K562 (cell line): ENCODE data around the gene ICAM1. TPM values are rescaled to one million over a fixed set of nuclear protein-coding genes. Genes with fewer than 3 reads are reported as not detected.
A peak's percentile ranks its signal among the peaks of the same experiment; 100 is the strongest.

ENCODE experiments used
- ATAC-seq: fragments of 200-7000 bp; cut with Tn5 transposase; 3 replicates; pipeline ENCODE4 v1.9.1; 2020; ENCODE audit warnings: moderate library complexity
- BruUV-seq: library from RNA; stranded (reverse); fragments of 400-500 nt; replicated peaks from 2 replicates; lab custom pipeline; 2021; lab: Mats Ljungman, UMichigan
- CTCF ChIA-PET: fragments of 300-600 bp; formaldehyde crosslinking; extraction: SDS; loops from one replicate; lab custom pipeline; 2021; ENCODE audit warnings: low intra/inter-chr PET ratio; lab: Yijun Ruan, JAX
- POLR2A ChIA-PET: fragments of 300-600, 350-650 bp; sonication (Branson Sonifier 250); formaldehyde crosslinking; extraction: SDS; loops from one replicate; lab custom pipeline; 2021; ENCODE audit warnings: antibody characterized with exemption, inconsistent platforms; lab: Yijun Ruan, JAX
- DNase-seq, 4 experiments: peaks; one replicate each; pipeline versions ENCODE4 v3.0.0 to v3.0.0-alpha.2; 2011 to 2018; ENCODE audit warnings: low spot score in 3 of 4, mixed read lengths in 3 of 4; ENCODE audit errors: extremely low read depth in 1 of 4
- FAIRE-seq: peaks from 2 replicates; lab custom pipeline; 2011; peaks lifted over from hg19 to GRCh38; lab: Jason Lieb, UNC
- H2AFZ ChIP-seq: 2 replicates; pipeline ENCODE4 v1.6.0; 2011; ENCODE audit warnings: low read depth, low read length, control low read depth, inconsistent platforms
- H3K27ac ChIP-seq: fragments of 200-600 bp; 3 replicates; pipeline ENCODE4 v1.8.0; 2011; ENCODE audit warnings: low read depth, mild to moderate bottlenecking, control low read depth, inconsistent platforms, low read length, moderate library complexity, mixed read lengths; ENCODE audit errors: extremely low read depth
- H3K27me3 ChIP-seq, 2 experiments: fragments of 300-600 bp in 1 of 2; 2 replicates in 1 of 2; 3 replicates in 1 of 2; pipeline versions ENCODE4 v1.6.0 to v1.8.0; 2011; ENCODE audit warnings: inconsistent platforms in 2 of 2, low read length in 2 of 2, mild to moderate bottlenecking in 1 of 2, mixed read lengths in 1 of 2, moderate library complexity in 1 of 2; ENCODE audit not compliant: control insufficient read depth in 2 of 2, insufficient read depth in 2 of 2
- H3K36me3 ChIP-seq: fragments of 300-600 bp; 3 replicates; pipeline ENCODE4 v1.8.0; 2011; ENCODE audit warnings: mild to moderate bottlenecking, low read length, inconsistent platforms; ENCODE audit not compliant: control insufficient read depth, insufficient read depth
- H3K4me1 ChIP-seq, 2 experiments: fragments of 200-600 bp in 1 of 2; replicated peaks in 1 of 2; 2 replicates in 1 of 2; 3 replicates in 1 of 2; pipeline versions ENCODE4 v1.5.1 to v1.8.0; 2011; ENCODE audit warnings: inconsistent platforms in 2 of 2, low read length in 2 of 2, mild to moderate bottlenecking in 1 of 2, mixed read lengths in 1 of 2, moderate library complexity in 1 of 2; ENCODE audit not compliant: control insufficient read depth in 2 of 2, insufficient read depth in 2 of 2
- H3K4me2 ChIP-seq: 2 replicates; pipeline ENCODE4 v1.6.1; 2011; ENCODE audit warnings: low read length, control low read depth, inconsistent platforms, mixed read lengths; ENCODE audit not compliant: insufficient read depth
- H3K4me3 ChIP-seq: fragments of 200-600 bp; sonication (generic), shearing (Covaris generic); 2 replicates; pipeline ENCODE4 v1.5.1; 2016; ENCODE audit warnings: control low read depth, inconsistent platforms
- H3K79me2 ChIP-seq: fragments of 200-600 bp; 3 replicates; pipeline ENCODE4 v1.8.0; 2011; ENCODE audit warnings: low read length, inconsistent platforms; ENCODE audit not compliant: control insufficient read depth, insufficient read depth
- H3K9ac ChIP-seq, 2 experiments: 2 replicates each; pipeline versions ENCODE4 v1.6.0 to v1.6.1; 2011; ENCODE audit warnings: low read depth in 2 of 2, low read length in 2 of 2, control low read depth in 1 of 2, inconsistent platforms in 1 of 2, mild to moderate bottlenecking in 1 of 2, mixed read lengths in 1 of 2; ENCODE audit not compliant: insufficient read depth in 1 of 2
- H3K9me1 ChIP-seq: one replicate; pipeline ENCODE4 v1.6.0; 2011; ENCODE audit warnings: inconsistent platforms, mild to moderate bottlenecking, low read length, moderate library complexity; ENCODE audit not compliant: control insufficient read depth, insufficient read depth
- H3K9me3 ChIP-seq: replicated peaks from 2 replicates; pipeline ENCODE4 v1.5.1; 2011; ENCODE audit warnings: low read depth, low read length, inconsistent platforms; ENCODE audit not compliant: control insufficient read depth, insufficient read depth
- H4K20me1 ChIP-seq: replicated peaks from 2 replicates; pipeline ENCODE4 v1.6.1; 2011; ENCODE audit warnings: low read length, inconsistent platforms, mixed read lengths; ENCODE audit not compliant: control insufficient read depth, insufficient read depth
- BRF2 ChIP-seq: IDR thresholded peaks from 3 replicates; pipeline ENCODE4 v1.6.1; 2011; ENCODE audit warnings: borderline replicate concordance, mild to moderate bottlenecking; ENCODE audit not compliant: insufficient read length, insufficient read depth
- HOXB6 ChIP-seq: fragments of 250-450 bp; sonication (Bioruptor Pico); IDR thresholded peaks from 2 replicates; pipeline ENCODE4 v1.5.1; 2022; ENCODE audit warnings: mild to moderate bottlenecking, borderline replicate concordance
- YY1 ChIP-seq, 3 experiments: IDR thresholded peaks; 2 replicates each; pipeline ENCODE4 v1.6.1; 2011; ENCODE audit warnings: low read length in 2 of 3, mild to moderate bottlenecking in 2 of 3, moderate library complexity in 2 of 3, borderline replicate concordance in 1 of 3, control low read depth in 1 of 3, low read depth in 1 of 3; ENCODE audit not compliant: insufficient read depth in 3 of 3, insufficient replicate concordance in 2 of 3, control insufficient read depth in 1 of 3, insufficient read length in 1 of 3; ENCODE audit errors: extremely low read depth in 1 of 3
- WGBS: fragments of 100-300 bp; shearing (Covaris generic); methylation state at CpG from one replicate; pipeline ENCODE4 v1.1.6; 2016; ENCODE audit warnings: low coverage, mixed read lengths; ENCODE audit not compliant: insufficient coverage; ENCODE audit errors: missing lambda C conversion rate; 5-methylcytosine and 5-hydroxymethylcytosine counted together
- in situ Hi-C: fragments of 300-500 bp; cut with MboI; formaldehyde crosslinking; loops from 4 replicates; pipeline ENCODE4 v1.15.0; 2018; ENCODE audit warnings: inconsistent platforms, mixed read lengths
- intact Hi-C: fragments of 100-400 bp; cut with micrococcal nuclease; formaldehyde crosslinking; loops from 2 replicates; pipeline ENCODE4 v1.14.2; 2022
- polyA plus RNA-seq, 8 experiments: library from polyadenylated mRNA; depleted of rRNA in 4 of 8; stranded (reverse) in 5 of 8; unstranded in 3 of 8; fragments of >200 nt; fragmentation: Nextera tagmentation in 2 of 8; fragmentation: Illumina TruSeq in 1 of 8; extraction: Ambion mirVana in 2 of 8; extraction: Trizol in 1 of 8; gene quantifications; 2 replicates each; pipeline versions ENCODE4 v1.2.1 to v1.2.3, GENCODE V29; 2011 to 2014; ENCODE audit warnings: inconsistent platforms in 1 of 8, missing spikeins in 1 of 8
- total RNA-seq, 7 experiments: library from RNA; depleted of rRNA in 6 of 7; stranded (reverse); fragments of >200 nt in 6 of 7; fragmentation: Illumina TruSeq in 2 of 7; extraction: Trizol in 2 of 7; gene quantifications; 2 replicates each; pipeline versions ENCODE4 v1.2.1 to v1.2.3, GENCODE V29; 2011 to 2021; ENCODE audit warnings: low replicate concordance in 1 of 7

ICAM1 gene
- total and polyA plus RNA-seq, 9 of the 15 experiments (the other 6 are each of a cell fraction or from before 2014, with no cell fraction given) = 2.3 to 24.4 (median 13.4) TPM

- no peak for ATAC-seq
- TF ChIP-seq YY1 (IDR thresholded peaks at IDR 0.05; ENCODE audit: borderline replicate concordance in 1 of 3, control insufficient read depth in 1 of 3, extremely low read depth in 1 of 3, insufficient read depth in 3 of 3, insufficient read length in 1 of 3, insufficient replicate concordance in 2 of 3, low read depth in 1 of 3, low read length in 2 of 3) (no peak), BRF2 (no peak), HOXB6 (CRISPR knock-in tag) (no peak)
- Histone ChIP-seq H3K79me2 (peaks cover 30% of the 10 kb centered on the region), H3K9me1 (no peaks in the 10 kb centered on the region), H3K9ac (peak overlapping the region in 1 of 2 experiments; percentile 61; a peak in 2 of 4 replicates), H3K4me1 (peaks cover 16 to 33% of the 10 kb centered on the region in 2 experiments; a peak in 4 of 5 replicates), H3K4me3 (no peak overlapping the region), H3K4me2 (no peak overlapping the region), H3K9me3 (no peaks in the 10 kb centered on the region), H3K36me3 (peaks cover 5% of the 10 kb centered on the region; the same call in 1 of the 3 replicates), H2AFZ (0 out of 2 replicates have a peak overlapping the region, but pooled peaks have one; percentile 8), H4K20me1 (no peaks in the 10 kb centered on the region), H3K27me3 (no peaks in the 10 kb centered on the region), H3K27ac (no peak overlapping the region)
- in situ Hi-C loops = no loop called here
- ChIA-PET CTCF (interaction anchor here (1.2 to 3.9 kb wide), 2 partner anchors 21 to 121 kb away, joined by 3 to 77 read pairs; no protein-coding TSS in a partner anchor), POLR2A (interaction anchor here (0.6 to 1.1 kb wide), 2 partner anchors 43 to 115 kb away, joined by 3 read pairs; no protein-coding TSS in a partner anchor)
- intact Hi-C loops = no loop called here
- WGBS = 61% methylated on average over 6 of the region's 6 CpGs
- no peak for FAIRE-seq
- DNase-seq = no peak
- no TSS peak for BruUV-seq
Measured at GRCh38 chr19:10268071-10268470, 2.8 kb upstream of the ICAM1 start.
